ENCODE measurements around the gene RRBP1.
A peak's percentile ranks its signal among the peaks of the same experiment; 100 is the strongest.

The RRBP1 gene

GRCh38 chr20:17650301-17651128, 31.5 kb downstream of the RRBP1 start:
- no peak for DNase-seq

- peak in 1 of 51 donors; percentile 17 for DNase-seq
Measured at GRCh38 chr20:17648791-17649730, 33.0 kb downstream of the RRBP1 start.

- peak in 3 of 51 donors; percentile 4 to 26 (median 22) for DNase-seq
Measured at GRCh38 chr20:17648315-17648646, 33.8 kb downstream of the RRBP1 start.

GRCh38 chr20:17647391-17648314, 34.4 kb downstream of the RRBP1 start:
- DNase-seq = no peak

- no peak for DNase-seq
Measured at GRCh38 chr20:17646961-17647301, 35.1 kb downstream of the RRBP1 start.

GRCh38 chr20:17646209-17646960, 35.7 kb downstream of the RRBP1 start:
- DNase-seq = no peak

GRCh38 chr20:17645546-17646208, 36.4 kb downstream of the RRBP1 start:
- DNase-seq = no peak

- no peak for DNase-seq
Measured at GRCh38 chr20:17645010-17645409, 37.0 kb downstream of the RRBP1 start.

GRCh38 chr20:17644451-17644850, 37.6 kb downstream of the RRBP1 start:
- no peak for DNase-seq

- peak in 2 of 51 donors; percentile 17 to 33 for DNase-seq
Measured at GRCh38 chr20:17643531-17644188, 38.4 kb downstream of the RRBP1 start.

GRCh38 chr20:17642404-17643269, 39.4 kb downstream of the RRBP1 start:
- no peak for DNase-seq

- DNase-seq = peak in 14 of 51 donors; percentile 10 to 44 (median 30)
Measured at GRCh38 chr20:17641993-17642392, 40.0 kb downstream of the RRBP1 start.

GRCh38 chr20:17641520-17641964, 40.5 kb downstream of the RRBP1 start:
- no peak for DNase-seq

GRCh38 chr20:17640875-17641378, 41.1 kb downstream of the RRBP1 start:
- no peak for DNase-seq

GRCh38 chr20:17640146-17640874, 41.7 kb downstream of the RRBP1 start:
- DNase-seq = no peak

- DNase-seq = no peak
Measured at GRCh38 chr20:17638835-17639407, 43.1 kb downstream of the RRBP1 start.

GRCh38 chr20:17637985-17638640, 43.9 kb downstream of the RRBP1 start:
- DNase-seq = no peak

All from hypothalamus (tissue), 51 donors.